Erythroblast (primary cell): Measurements from ENCODE around the gene GPR153.

Experiments
- GATA1 ChIP-seq: IDR thresholded peaks from 2 replicates; pipeline ENCODE4 v1.6.1; 2011; ENCODE audit warnings: low read depth, mild to moderate bottlenecking, control low read depth, low read length, moderate library complexity
- POLR2A ChIP-seq: IDR thresholded peaks from 2 replicates; pipeline ENCODE4 v1.6.1; 2011; ENCODE audit warnings: mild to moderate bottlenecking, low read length

DNA sequence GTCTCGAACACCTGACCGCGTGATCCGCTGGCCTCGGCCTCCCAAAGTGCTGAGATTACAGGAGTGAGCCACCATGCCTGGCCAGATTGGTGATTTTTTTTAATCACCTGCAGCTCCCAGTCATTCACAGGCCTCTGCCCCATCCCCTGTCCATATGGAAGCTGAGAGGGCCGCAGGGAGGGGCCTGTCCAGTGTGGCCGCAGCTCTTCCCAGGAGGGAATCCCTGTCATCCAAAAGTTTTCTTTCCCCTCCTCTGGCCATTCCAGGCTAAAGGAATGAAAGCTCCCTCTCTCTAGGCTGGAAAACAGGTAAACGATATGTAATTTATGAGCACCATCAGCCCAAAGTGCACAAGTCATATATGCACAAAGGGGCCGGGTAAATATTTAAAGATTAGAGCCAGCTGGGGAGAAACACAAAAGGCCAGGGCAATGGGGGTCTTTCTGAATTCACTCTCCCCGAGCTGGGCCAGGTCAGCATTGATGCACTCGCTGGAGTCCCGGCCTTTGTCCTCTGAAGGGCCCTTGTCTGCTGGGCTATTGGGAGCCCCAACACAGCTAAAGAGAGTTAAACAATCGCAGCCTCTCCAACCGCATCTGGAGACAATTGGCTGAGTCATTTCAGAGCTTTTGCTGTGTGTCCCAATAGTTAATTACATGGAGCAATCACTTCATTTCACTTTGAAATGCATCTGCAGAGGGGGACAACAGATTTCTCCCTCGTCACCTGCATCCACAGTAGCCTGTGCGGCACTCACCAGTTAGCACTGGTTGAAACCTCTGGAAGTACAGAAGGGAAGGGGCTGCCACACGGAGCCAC, 20.7 kb downstream of the GPR153 start:
- TF ChIP-seq POLR2A = no peak
- no peak for TF ChIP-seq GATA1
